Natural killer cell treated with Interleukin-12 subunit alpha and Interleukin-12 subunit beta and Interleukin-15 and Interleukin-18, amount 100 ng/mL, for 72 hours (primary cell): ENCODE measurements around the gene RFC3. TPM values are rescaled to one million over a fixed set of nuclear protein-coding genes. Genes with fewer than 3 reads are reported as not detected.

ENCODE experiments used
- ATAC-seq, 2 donors: fragments of 150-1000 bp; cut with Tn5 transposase in 1 of 2; sonication (Bioruptor Pico), chemical (Tn5 transposase) in 1 of 2; 2 replicates each; pipeline ENCODE4 v1.10.0; 2021
- DNase-seq: peaks from one replicate; pipeline ENCODE4 v3.0.0; 2022; ENCODE audit warnings: low spot score
- H3K27ac Mint-ChIP-seq, 2 donors: 1 replicate in 1 of 2; 2 replicates in 1 of 2; pipeline ENCODE4 v1.8.0; 2022; ENCODE audit warnings: mixed read lengths in 2 of 2, mild to moderate bottlenecking in 1 of 2, moderate library complexity in 1 of 2
- H3K27me3 Mint-ChIP-seq, 2 donors: 1 replicate in 1 of 2; 2 replicates in 1 of 2; pipeline ENCODE4 v1.8.0; 2022; ENCODE audit warnings: mixed read lengths in 2 of 2
- H3K36me3 Mint-ChIP-seq: one replicate; pipeline ENCODE4 v1.8.0; 2022; ENCODE audit warnings: mixed read lengths
- H3K4me1 Mint-ChIP-seq, 2 donors: 1 replicate in 1 of 2; 2 replicates in 1 of 2; pipeline ENCODE4 v1.8.0; 2022; ENCODE audit warnings: low read depth in 2 of 2, mixed read lengths in 2 of 2, mild to moderate bottlenecking in 1 of 2
- H3K4me3 Mint-ChIP-seq: one replicate; pipeline ENCODE4 v1.8.0; 2022; ENCODE audit warnings: mixed read lengths
- H3K9me3 Mint-ChIP-seq: 2 replicates; pipeline ENCODE4 v1.8.0; 2022; ENCODE audit warnings: mixed read lengths
- total RNA-seq, 2 donors: library from RNA; stranded (reverse); gene quantifications; one replicate each; pipeline ENCODE4 v1.2.3, GENCODE V29; 2022

RFC3 gene
- total RNA-seq, 2 donors from 2014 or later, result 24.7 to 52.8 TPM

DNA sequence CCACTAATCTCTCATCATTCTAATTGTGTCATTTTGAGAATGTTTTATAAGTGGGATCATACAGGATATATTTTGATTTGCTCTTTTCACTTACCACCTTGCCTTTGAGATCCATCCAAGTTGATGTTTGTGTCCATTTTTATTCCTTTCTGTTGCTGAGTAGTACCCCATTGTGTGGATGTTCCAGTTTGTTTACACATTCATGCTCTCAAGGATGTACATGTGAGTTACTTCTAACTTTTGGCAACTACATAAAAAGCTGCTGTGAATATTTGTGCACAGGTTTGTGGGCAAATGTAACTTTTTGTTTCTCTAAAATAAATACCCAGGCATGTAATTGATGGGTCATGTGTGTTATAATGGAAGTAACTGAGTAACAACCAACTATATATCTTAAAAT lies 64.9 kb downstream of the RFC3 start:
- no peak for ATAC-seq
- no peak for DNase-seq
- Mint-ChIP-seq H3K27me3 (no peaks in the 10 kb centered on the region), H3K4me1 (no peaks in the 10 kb centered on the region), H3K9me3 (peaks cover 5% of the 10 kb centered on the region), H3K4me3 (no peak overlapping the region), H3K27ac (no peak overlapping the region), H3K36me3 (no peaks in the 10 kb centered on the region)

DNA sequence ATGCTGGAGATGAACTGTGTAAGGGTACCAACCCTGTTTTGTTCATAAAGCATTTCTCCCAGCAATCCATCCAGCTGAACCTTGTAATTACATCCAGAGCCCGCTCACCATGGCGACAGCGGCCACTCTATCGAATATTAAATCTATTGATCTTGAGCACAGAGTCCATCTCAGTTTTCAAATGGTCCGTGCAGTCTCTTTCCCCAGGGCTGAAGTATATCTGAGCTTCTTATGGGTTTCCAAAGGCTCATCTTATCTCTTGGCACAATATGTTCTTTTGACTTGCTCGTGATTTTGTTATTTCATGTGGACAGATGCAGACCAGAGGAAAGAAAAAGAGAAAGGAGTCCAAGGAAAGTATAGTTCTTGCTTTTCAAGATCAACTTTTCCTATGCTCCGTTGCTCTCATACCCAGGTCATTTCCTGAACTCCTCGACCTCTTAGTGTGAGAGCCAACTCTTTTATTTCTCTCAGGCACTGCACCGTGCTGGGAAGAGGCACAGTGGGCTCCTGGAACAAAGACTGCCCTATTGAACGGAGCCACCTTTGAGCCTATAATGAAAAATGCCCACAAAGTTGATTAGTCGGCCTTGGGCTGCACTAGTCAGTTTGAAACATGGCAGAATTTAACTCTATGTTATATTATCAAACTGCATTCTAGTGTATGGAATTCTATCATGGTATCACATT lies 66.7 kb downstream of the RFC3 start:
- Mint-ChIP-seq H3K9me3 (peaks cover 5% of the 10 kb centered on the region), H3K27ac (no peak overlapping the region), H3K4me1 (no peaks in the 10 kb centered on the region), H3K27me3 (no peaks in the 10 kb centered on the region), H3K4me3 (no peak overlapping the region), H3K36me3 (no peaks in the 10 kb centered on the region)
- DNase-seq (no peak), ATAC-seq (no peak)
